Large intestine (tissue), 3 donors: ENCODE measurements around the gene SAPCD1. TPM values are rescaled to one million over a fixed set of nuclear protein-coding genes. Genes with fewer than 3 reads are reported as not detected.

ENCODE experiments used
- DNase-seq, 2 donors: peaks; one replicate each; pipeline versions ENCODE4 v3.0.0 to v3.0.0-alpha.2; 2013
- H3K27ac ChIP-seq: one replicate; pipeline ENCODE4 v1.5.1; 2013; ENCODE audit warnings: low read length
- H3K27me3 ChIP-seq: 2 replicates; pipeline ENCODE4 v1.6.1; 2013; ENCODE audit warnings: low read length; ENCODE audit not compliant: control insufficient read depth, insufficient read depth
- H3K36me3 ChIP-seq: 2 replicates; pipeline ENCODE4 v1.6.1; 2013; ENCODE audit warnings: low read length; ENCODE audit not compliant: control insufficient read depth, insufficient read depth
- H3K4me1 ChIP-seq: one replicate; pipeline ENCODE4 v1.6.1; 2013; ENCODE audit warnings: low read length; ENCODE audit not compliant: control insufficient read depth, insufficient read depth
- H3K4me3 ChIP-seq: one replicate; pipeline ENCODE4 v1.5.1; 2013; ENCODE audit warnings: low read length
- H3K9me3 ChIP-seq: one replicate; pipeline ENCODE4 v1.6.1; 2013; ENCODE audit warnings: mild to moderate bottlenecking, low read depth, low read length, moderate library complexity; ENCODE audit not compliant: control insufficient read depth
- whole genome bisulfite sequencing: methylation state at CpG from one replicate; pipeline ENCODE4 v1.1.5; 2013; ENCODE audit warnings: low lambda C conversion rate; ENCODE audit not compliant: insufficient coverage; 5-methylcytosine and 5-hydroxymethylcytosine counted together
- polyA plus RNA-seq: library from polyadenylated mRNA; unstranded; fragments of 120-200 nt; gene quantifications from one replicate; pipeline ENCODE4 v1.2.1, GENCODE V29; 2013

The SAPCD1 gene
- polyA plus RNA-seq, 1 donor = 15.0 TPM

GRCh38 chr6:31721351-31722020 is 41.0 kb upstream of the SAPCD1 start, which contains the start of gene LY6G6C:
Gene LY6G6C, minus strand, starts transcription at chr6:31721746. Its CDS starts 67 bp downstream, at chr6:31721679.
- H3K27me3 ChIP-seq = no peaks in the 10 kb centered on the region
- WGBS = no CpG with 5 or more reads among the region's 4 CpGs
- peaks cover 7% of the 10 kb centered on the region for H3K4me1 ChIP-seq
- H3K4me3 ChIP-seq = no peak within 1 kb of the TSS
- H3K36me3 ChIP-seq = peaks cover 11% of the 10 kb centered on the region
- no peak for DNase-seq
- H3K27ac ChIP-seq = no peak within 1 kb of the TSS
- peaks cover 2% of the 10 kb centered on the region for H3K9me3 ChIP-seq

GRCh38 chr6:31722173-31722572 is 40.3 kb upstream of the SAPCD1 start:
- Histone ChIP-seq H3K9me3 (peaks cover 2% of the 10 kb centered on the region), H3K27ac (no peak overlapping the region), H3K4me3 (no peak overlapping the region), H3K4me1 (peaks cover 10% of the 10 kb centered on the region), H3K36me3 (peaks cover 18% of the 10 kb centered on the region), H3K27me3 (no peaks in the 10 kb centered on the region)
- no CpG with 5 or more reads among the region's 3 CpGs for WGBS
- no peak for DNase-seq

GRCh38 chr6:31723245-31723979 is 39.0 kb upstream of the SAPCD1 start, which contains the start of gene MPIG6B:
Gene MPIG6B, plus strand, starts transcription at chr6:31723373. Its CDS starts 11 bp downstream, at chr6:31723384.
- Histone ChIP-seq H3K4me1 (peaks cover 16% of the 10 kb centered on the region), H3K27me3 (no peaks in the 10 kb centered on the region), H3K36me3 (peaks cover 27% of the 10 kb centered on the region), H3K27ac (no peak within 1 kb of the TSS), H3K4me3 (no peak within 1 kb of the TSS), H3K9me3 (peaks cover 2% of the 10 kb centered on the region)
- no peak for DNase-seq
- WGBS = 67% methylated on average over 1 of the region's 46 CpGs

- peaks cover 27% of the 10 kb centered on the region for H3K36me3 ChIP-seq
- 93% methylated on average over 4 of the region's 25 CpGs for WGBS
- no peak overlapping the region for H3K27ac ChIP-seq
- peaks cover 15% of the 10 kb centered on the region for H3K4me1 ChIP-seq
- peaks cover 2% of the 10 kb centered on the region for H3K9me3 ChIP-seq
- no peak overlapping the region for H3K4me3 ChIP-seq
- DNase-seq = no peak
- no peaks in the 10 kb centered on the region for H3K27me3 ChIP-seq
Measured at GRCh38 chr6:31723980-31724691, 38.3 kb upstream of the SAPCD1 start.

GRCh38 chr6:31725502-31726350 is 36.7 kb upstream of the SAPCD1 start:
- Histone ChIP-seq H3K4me1 (peaks cover 18% of the 10 kb centered on the region), H3K4me3 (no peak overlapping the region), H3K27me3 (no peaks in the 10 kb centered on the region), H3K9me3 (peaks cover 2% of the 10 kb centered on the region), H3K36me3 (peaks cover 32% of the 10 kb centered on the region), H3K27ac (no peak overlapping the region)
- no peak for DNase-seq
- no CpG with 5 or more reads among the region's 12 CpGs for WGBS

- no peaks in the 10 kb centered on the region for H3K27me3 ChIP-seq
- no peak overlapping the region for H3K27ac ChIP-seq
- peaks cover 46% of the 10 kb centered on the region for H3K36me3 ChIP-seq
- no CpG with 5 or more reads among the region's 7 CpGs for WGBS
- no peak for DNase-seq
- no peak overlapping the region for H3K4me3 ChIP-seq
- H3K9me3 ChIP-seq = peaks cover 2% of the 10 kb centered on the region
- H3K4me1 ChIP-seq = peaks cover 20% of the 10 kb centered on the region
Measured at GRCh38 chr6:31727034-31727716, 35.3 kb upstream of the SAPCD1 start.

- peaks cover 20% of the 10 kb centered on the region for H3K4me1 ChIP-seq
- no CpG with 5 or more reads among the region's 41 CpGs for WGBS
- no peak for DNase-seq
- H3K4me3 ChIP-seq = peak overlapping the region; percentile 96
- H3K36me3 ChIP-seq = peaks cover 52% of the 10 kb centered on the region
- no peaks in the 10 kb centered on the region for H3K27me3 ChIP-seq
- H3K27ac ChIP-seq = no peak overlapping the region
- H3K9me3 ChIP-seq = peaks cover 2% of the 10 kb centered on the region
Measured at GRCh38 chr6:31727717-31728671, 34.5 kb upstream of the SAPCD1 start.

- Histone ChIP-seq H3K27me3 (no peaks in the 10 kb centered on the region), H3K36me3 (peaks cover 62% of the 10 kb centered on the region), H3K27ac (peak within 1 kb of the TSS; percentile 99), H3K4me1 (peaks cover 24% of the 10 kb centered on the region), H3K4me3 (peak within 1 kb of the TSS; percentile 96), H3K9me3 (no peaks in the 10 kb centered on the region)
- peak in 1 of 2 donors; percentile 35 for DNase-seq
- WGBS = no CpG with 5 or more reads among the region's 36 CpGs
Measured at GRCh38 chr6:31728767-31729514, 33.5 kb upstream of the SAPCD1 start, which contains the start of gene DDAH2. Gene DDAH2, minus strand, starts transcription at chr6:31729299. Its CDS starts 138 bp downstream, at chr6:31729161.
